GM19238 (cell line): Measurements from ENCODE around the gene MED20.
A peak's percentile ranks its signal among the peaks of the same experiment; 100 is the strongest.

ENCODE experiments used
- DNase-seq: peaks from one replicate; pipeline ENCODE4 v3.0.0; 2011; ENCODE audit warnings: low spot score; ENCODE audit not compliant: insufficient read length

MED20 gene

GRCh38 chr6:41914343-41914742, 6.6 kb downstream of the MED20 start:
- no peak for DNase-seq

- DNase-seq = no peak
These were observed 11.2 kb downstream of the MED20 start for GRCh38 chr6:41909727-41910126.

GRCh38 chr6:41901882-41902519, 18.9 kb downstream of the MED20 start:
- no peak for DNase-seq

- no peak for DNase-seq
These were observed 20.1 kb downstream of the MED20 start for GRCh38 chr6:41900861-41901260.

GRCh38 chr6:41896281-41896680, 24.7 kb downstream of the MED20 start:
- no peak for DNase-seq

GRCh38 chr6:41895300-41896233, 25.4 kb downstream of the MED20 start, which contains the start of gene USP49:
Gene USP49, minus strand, starts transcription at chr6:41895375. Its CDS starts 88,392 bp downstream, at chr6:41806983.
- peak; percentile 88 for DNase-seq

- DNase-seq = no peak
These were observed 26.3 kb downstream of the MED20 start for GRCh38 chr6:41894366-41895299.

GRCh38 chr6:41892921-41893564, 27.9 kb downstream of the MED20 start:
- no peak for DNase-seq

GRCh38 chr6:41887331-41887751, 33.6 kb downstream of the MED20 start:
- DNase-seq = no peak

- no peak for DNase-seq
These were observed 35.0 kb downstream of the MED20 start for GRCh38 chr6:41885930-41886329.

- no peak for DNase-seq
These were observed 36.0 kb downstream of the MED20 start for GRCh38 chr6:41884957-41885356.

GRCh38 chr6:41881506-41881905, 39.4 kb downstream of the MED20 start:
- no peak for DNase-seq

- no peak for DNase-seq
These were observed 42.0 kb downstream of the MED20 start for GRCh38 chr6:41878961-41879405.

- no peak for DNase-seq
These were observed 42.7 kb downstream of the MED20 start for GRCh38 chr6:41878246-41878645.

GRCh38 chr6:41877051-41877680, 43.8 kb downstream of the MED20 start:
- no peak for DNase-seq

GRCh38 chr6:41874741-41875140, 46.2 kb downstream of the MED20 start:
- DNase-seq = no peak

GRCh38 chr6:41872147-41872546, 48.8 kb downstream of the MED20 start:
- no peak for DNase-seq

GRCh38 chr6:41871691-41872090, 49.2 kb downstream of the MED20 start:
- DNase-seq = no peak

- no peak for DNase-seq
These were observed 61.6 kb downstream of the MED20 start for GRCh38 chr6:41859356-41859755.

- DNase-seq = no peak
These were observed 62.2 kb downstream of the MED20 start for GRCh38 chr6:41858703-41859102.
